ENCODE data around the gene ZNF618. TPM values are rescaled to one million over a fixed set of nuclear protein-coding genes. Genes with fewer than 3 reads are reported as not detected.

ZNF618 gene
- total RNA-seq, 1 experiment from 2014 or later: not detected

DNA sequence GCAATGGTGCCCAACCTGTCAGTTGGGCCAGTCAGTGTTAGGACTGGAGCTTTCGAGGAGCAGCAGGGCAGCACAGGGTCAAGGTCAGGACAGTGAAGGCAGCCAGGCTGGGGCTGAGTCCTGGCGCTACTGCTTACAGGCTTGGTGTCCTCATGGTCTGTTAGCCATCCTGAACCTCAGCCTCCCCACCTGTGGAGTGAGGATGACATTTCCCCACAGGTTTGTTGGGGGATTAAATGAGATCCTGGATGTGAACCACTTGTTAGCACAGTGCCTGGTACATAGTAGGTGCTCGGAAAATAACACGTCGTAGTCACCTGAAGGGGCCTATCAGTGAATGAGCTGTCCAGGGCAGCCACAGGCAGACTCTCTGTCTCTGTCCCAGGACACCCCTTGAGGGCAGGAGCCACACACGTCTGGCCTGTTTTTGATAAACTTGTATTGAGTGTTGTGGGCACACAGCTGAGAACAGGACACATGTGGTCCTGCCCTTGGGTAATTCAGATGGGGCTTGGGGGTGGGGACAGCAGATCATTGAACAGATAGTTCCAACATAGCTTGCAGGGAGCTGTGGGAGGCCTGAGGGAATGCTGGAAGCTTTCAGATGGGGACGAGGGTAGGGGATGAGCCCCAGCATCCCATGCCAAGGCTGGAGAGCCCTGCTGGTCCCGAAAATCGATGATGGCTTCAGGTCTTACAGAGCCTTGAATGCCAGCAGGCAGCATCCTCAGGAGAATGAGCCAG lies 132.7 kb downstream of the ZNF618 start:
- no peak for DNase-seq
- H4K20me1 ChIP-seq (ENCODE audit: insufficient read depth, low read depth, low read length): no peaks in the 10 kb centered on the region
- no peak overlapping the region for H3K4me2 ChIP-seq (ENCODE audit: low read depth, low read length, poor library complexity, severe bottlenecking)
- no peak overlapping the region for H2AFZ ChIP-seq (ENCODE audit: low read length)
- H3K4me1 ChIP-seq (ENCODE audit: low read length): no peaks in the 10 kb centered on the region
- H3K9ac ChIP-seq (ENCODE audit: low read length): no peak overlapping the region
- H3K4me3 ChIP-seq (ENCODE audit: low read length): no peak overlapping the region
- no peaks in the 10 kb centered on the region for H3K27me3 ChIP-seq (ENCODE audit: low read length)
- no peaks in the 10 kb centered on the region for H3K9me3 ChIP-seq (ENCODE audit: low read length)
- no peaks in the 10 kb centered on the region for H3K79me2 ChIP-seq (ENCODE audit: low read length)
- no peaks in the 10 kb centered on the region for H3K36me3 ChIP-seq (ENCODE audit: insufficient read depth, low read length)
- H3K27ac ChIP-seq (ENCODE audit: low read length): no peak overlapping the region
- no peaks in the 10 kb centered on the region for H3K9me2 ChIP-seq (replicated peaks; ENCODE audit: insufficient read depth, low read length)

DNA sequence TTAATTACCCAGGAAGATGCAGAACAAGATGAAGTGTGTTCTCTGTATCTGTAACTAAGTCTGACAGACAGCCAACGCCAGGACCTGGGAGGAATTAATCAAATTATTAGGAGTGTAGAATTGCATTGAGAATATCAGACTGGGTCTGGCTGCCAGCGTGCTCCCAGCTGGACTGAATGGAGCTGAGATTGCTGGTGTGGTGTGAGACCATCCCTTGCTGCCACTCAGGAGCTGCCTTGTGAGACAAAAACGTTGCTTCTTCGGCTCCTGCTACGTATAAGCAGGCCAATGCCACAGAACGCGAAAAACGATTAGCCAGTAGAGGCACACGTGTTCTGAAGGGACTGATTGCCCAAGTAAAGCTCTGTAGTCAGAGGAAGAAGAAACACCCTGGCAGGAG lies 135.2 kb downstream of the ZNF618 start:
- Histone ChIP-seq H3K79me2 (ENCODE audit: low read length) (no peaks in the 10 kb centered on the region), H3K4me2 (ENCODE audit: low read depth, low read length, poor library complexity, severe bottlenecking) (no peak overlapping the region), H3K4me3 (ENCODE audit: low read length) (no peak overlapping the region), H4K20me1 (ENCODE audit: insufficient read depth, low read depth, low read length) (no peaks in the 10 kb centered on the region), H3K4me1 (ENCODE audit: low read length) (no peaks in the 10 kb centered on the region), H3K27me3 (ENCODE audit: low read length) (no peaks in the 10 kb centered on the region), H3K9ac (ENCODE audit: low read length) (no peak overlapping the region), H3K9me3 (ENCODE audit: low read length) (no peaks in the 10 kb centered on the region), H3K27ac (ENCODE audit: low read length) (no peak overlapping the region), H3K9me2 (replicated peaks; ENCODE audit: insufficient read depth, low read length) (no peaks in the 10 kb centered on the region), H3K36me3 (ENCODE audit: insufficient read depth, low read length) (no peaks in the 10 kb centered on the region), H2AFZ (ENCODE audit: low read length) (no peak overlapping the region)
- DNase-seq: no peak

DNA sequence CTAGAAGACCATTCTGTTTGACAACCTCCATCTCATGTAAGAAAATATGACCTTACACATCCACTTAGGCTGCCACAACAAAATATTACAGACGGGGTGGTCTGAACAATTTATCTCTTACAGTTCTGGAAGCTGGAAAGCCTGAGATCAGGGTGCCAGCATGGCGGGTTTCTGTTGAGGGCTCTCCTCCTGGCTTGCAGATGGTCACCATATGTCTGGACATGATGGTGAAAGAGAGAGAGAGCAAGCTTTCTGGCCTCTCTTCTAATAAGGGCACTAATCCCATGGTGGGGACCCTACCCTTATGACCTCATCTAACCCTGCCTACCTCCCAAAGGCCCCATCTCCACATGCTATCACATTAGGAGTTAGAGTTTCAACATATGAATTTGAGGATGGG lies 136.0 kb downstream of the ZNF618 start:
- DNase-seq: no peak
- no peaks in the 10 kb centered on the region for H3K4me1 ChIP-seq (ENCODE audit: low read length)

DNA sequence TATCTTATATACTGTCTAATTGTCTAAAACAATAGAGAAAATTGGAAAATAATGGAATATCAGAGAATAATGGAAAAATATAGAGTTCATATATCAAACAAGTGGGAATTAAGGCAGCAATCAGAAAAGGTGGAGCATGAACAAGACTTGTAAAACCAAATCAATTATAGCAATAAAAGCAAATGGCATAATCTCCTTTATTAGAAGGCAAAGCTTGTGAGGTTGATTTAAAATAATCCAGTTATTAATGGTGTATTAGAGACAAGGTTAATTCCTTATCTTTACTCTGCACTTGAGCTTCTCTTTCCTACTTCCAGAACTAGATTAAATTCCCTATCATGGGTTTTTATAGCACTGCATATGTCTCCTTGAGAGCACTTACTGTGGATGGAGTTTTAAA lies 137.9 kb downstream of the ZNF618 start:
- H3K9ac ChIP-seq (ENCODE audit: low read length): no peak overlapping the region
- no peaks in the 10 kb centered on the region for H3K36me3 ChIP-seq (ENCODE audit: insufficient read depth, low read length)
- no peaks in the 10 kb centered on the region for H3K9me3 ChIP-seq (ENCODE audit: low read length)
- H3K9me2 ChIP-seq (replicated peaks; ENCODE audit: insufficient read depth, low read length): no peaks in the 10 kb centered on the region
- no peak overlapping the region for H3K4me2 ChIP-seq (ENCODE audit: low read depth, low read length, poor library complexity, severe bottlenecking)
- H3K4me3 ChIP-seq (ENCODE audit: low read length): no peak overlapping the region
- H4K20me1 ChIP-seq (ENCODE audit: insufficient read depth, low read depth, low read length): no peaks in the 10 kb centered on the region
- no peaks in the 10 kb centered on the region for H3K79me2 ChIP-seq (ENCODE audit: low read length)
- H3K27me3 ChIP-seq (ENCODE audit: low read length): no peaks in the 10 kb centered on the region
- H3K4me1 ChIP-seq (ENCODE audit: low read length): no peaks in the 10 kb centered on the region
- no peak for DNase-seq
- H3K27ac ChIP-seq (ENCODE audit: low read length): no peak overlapping the region
- H2AFZ ChIP-seq (ENCODE audit: low read length): no peak overlapping the region

More for the DNA sequence above, 136.0 kb downstream of the ZNF618 start:
- Histone ChIP-seq H3K9me3 (ENCODE audit: low read length) (no peaks in the 10 kb centered on the region), H3K9me2 (replicated peaks; ENCODE audit: insufficient read depth, low read length) (no peaks in the 10 kb centered on the region), H3K27ac (ENCODE audit: low read length) (no peak overlapping the region), H3K9ac (ENCODE audit: low read length) (no peak overlapping the region), H3K4me2 (ENCODE audit: low read depth, low read length, poor library complexity, severe bottlenecking) (no peak overlapping the region), H3K79me2 (ENCODE audit: low read length) (no peaks in the 10 kb centered on the region), H3K36me3 (ENCODE audit: insufficient read depth, low read length) (no peaks in the 10 kb centered on the region), H2AFZ (ENCODE audit: low read length) (no peak overlapping the region), H4K20me1 (ENCODE audit: insufficient read depth, low read depth, low read length) (no peaks in the 10 kb centered on the region), H3K27me3 (ENCODE audit: low read length) (no peaks in the 10 kb centered on the region), H3K4me3 (ENCODE audit: low read length) (no peak overlapping the region)

DNA sequence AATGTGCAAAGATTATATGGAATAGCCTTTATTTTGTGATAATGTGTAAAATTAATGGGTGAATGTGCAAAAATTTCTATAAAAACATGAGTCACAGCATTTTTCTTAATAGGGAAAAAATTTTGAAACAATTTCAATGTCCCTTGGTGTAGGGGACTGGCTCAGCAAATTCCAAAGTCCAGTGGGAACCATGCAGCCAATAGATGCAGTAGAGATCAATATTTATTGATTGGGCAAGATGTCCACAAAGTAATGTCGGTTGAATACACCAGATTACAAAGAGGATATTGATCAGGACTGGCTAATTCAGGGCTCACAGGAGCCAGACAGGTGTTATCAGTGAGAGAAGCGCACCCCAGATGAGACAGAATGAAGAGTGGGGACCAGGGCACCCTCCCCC lies 139.5 kb downstream of the ZNF618 start:
- no peak overlapping the region for H3K27ac ChIP-seq (ENCODE audit: low read length)
- H3K4me1 ChIP-seq (ENCODE audit: low read length): no peaks in the 10 kb centered on the region
- no peak for DNase-seq
- H3K27me3 ChIP-seq (ENCODE audit: low read length): no peaks in the 10 kb centered on the region
- H3K79me2 ChIP-seq (ENCODE audit: low read length): no peaks in the 10 kb centered on the region
- H3K9ac ChIP-seq (ENCODE audit: low read length): no peak overlapping the region
- H3K9me2 ChIP-seq (replicated peaks; ENCODE audit: insufficient read depth, low read length): no peaks in the 10 kb centered on the region
- no peaks in the 10 kb centered on the region for H3K36me3 ChIP-seq (ENCODE audit: insufficient read depth, low read length)
- no peak overlapping the region for H2AFZ ChIP-seq (ENCODE audit: low read length)
- no peak overlapping the region for H3K4me3 ChIP-seq (ENCODE audit: low read length)
- no peaks in the 10 kb centered on the region for H3K9me3 ChIP-seq (ENCODE audit: low read length)
- no peak overlapping the region for H3K4me2 ChIP-seq (ENCODE audit: low read depth, low read length, poor library complexity, severe bottlenecking)
- H4K20me1 ChIP-seq (ENCODE audit: insufficient read depth, low read depth, low read length): no peaks in the 10 kb centered on the region

DNA sequence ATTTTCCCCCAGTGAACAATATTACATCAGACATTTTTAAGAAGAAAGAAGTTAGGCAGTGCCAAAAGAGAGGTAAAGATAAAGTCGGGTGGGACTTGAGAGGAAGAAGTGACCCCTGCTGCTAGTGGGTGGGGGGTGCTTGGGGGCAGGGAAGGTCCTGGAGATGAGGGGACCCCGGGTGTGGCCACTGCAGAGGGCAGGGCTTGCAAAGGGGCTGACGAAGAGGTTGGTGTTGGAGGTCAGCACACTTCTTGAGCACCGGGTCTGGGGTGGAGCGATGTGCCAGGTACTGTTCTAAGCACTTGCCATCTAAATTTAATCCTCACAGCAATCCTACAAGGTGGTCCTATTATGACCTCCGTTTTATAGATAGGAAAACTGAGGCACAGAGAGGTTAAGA lies 140.0 kb downstream of the ZNF618 start:
- H3K27ac ChIP-seq (ENCODE audit: low read length): no peak overlapping the region
- no peaks in the 10 kb centered on the region for H3K79me2 ChIP-seq (ENCODE audit: low read length)
- H3K9ac ChIP-seq (ENCODE audit: low read length): no peak overlapping the region
- H3K36me3 ChIP-seq (ENCODE audit: insufficient read depth, low read length): no peaks in the 10 kb centered on the region
- H3K27me3 ChIP-seq (ENCODE audit: low read length): no peaks in the 10 kb centered on the region
- no peak for DNase-seq
- no peaks in the 10 kb centered on the region for H3K9me3 ChIP-seq (ENCODE audit: low read length)
- H4K20me1 ChIP-seq (ENCODE audit: insufficient read depth, low read depth, low read length): no peaks in the 10 kb centered on the region
- no peak overlapping the region for H3K4me2 ChIP-seq (ENCODE audit: low read depth, low read length, poor library complexity, severe bottlenecking)
- no peaks in the 10 kb centered on the region for H3K4me1 ChIP-seq (ENCODE audit: low read length)
- H3K9me2 ChIP-seq (replicated peaks; ENCODE audit: insufficient read depth, low read length): no peaks in the 10 kb centered on the region
- H3K4me3 ChIP-seq (ENCODE audit: low read length): no peak overlapping the region
- no peak overlapping the region for H2AFZ ChIP-seq (ENCODE audit: low read length)

DNA sequence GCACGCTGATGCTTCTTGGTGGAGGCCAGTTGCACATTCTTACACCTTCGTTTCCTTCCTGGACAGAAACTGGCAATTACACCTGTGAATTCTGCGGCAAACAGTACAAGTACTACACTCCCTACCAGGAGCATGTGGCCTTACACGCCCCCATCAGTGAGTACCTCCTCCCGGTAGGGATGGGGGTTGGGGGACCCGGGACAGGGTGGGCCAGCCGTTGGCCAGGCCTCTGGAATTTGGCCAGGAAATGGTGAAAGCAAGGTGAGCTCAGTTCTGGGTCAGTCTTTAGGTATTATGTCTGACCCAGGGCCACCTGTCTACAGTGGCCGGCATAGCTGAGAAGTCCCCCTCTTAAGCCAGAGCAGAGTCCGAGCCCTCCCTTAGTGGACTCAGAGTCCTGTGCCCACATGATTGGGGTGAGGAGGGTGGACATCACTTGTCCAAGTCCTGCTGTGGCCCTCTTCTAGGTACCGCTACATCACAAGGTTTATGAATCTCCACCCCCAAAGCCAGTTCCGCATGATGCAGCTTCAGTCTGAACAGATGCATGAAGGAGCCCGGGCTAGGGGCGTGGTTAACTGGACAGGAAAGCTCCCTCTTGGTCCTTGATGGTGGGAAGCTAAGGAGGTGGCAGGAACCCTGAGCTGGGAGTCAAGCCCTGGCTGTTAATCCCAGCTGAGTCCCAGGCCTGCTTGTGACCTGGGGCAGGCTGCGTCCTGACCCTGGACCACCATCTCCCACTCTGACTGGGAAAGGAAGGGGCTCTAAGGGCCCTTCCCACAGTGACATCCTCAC lies 140.7 kb downstream of the ZNF618 start:
- Histone ChIP-seq H2AFZ (ENCODE audit: low read length) (no peak overlapping the region), H3K36me3 (ENCODE audit: insufficient read depth, low read length) (no peaks in the 10 kb centered on the region), H3K27me3 (ENCODE audit: low read length) (no peaks in the 10 kb centered on the region), H3K9me3 (ENCODE audit: low read length) (no peaks in the 10 kb centered on the region), H3K9me2 (replicated peaks; ENCODE audit: insufficient read depth, low read length) (no peaks in the 10 kb centered on the region), H3K4me3 (ENCODE audit: low read length) (no peak overlapping the region), H3K79me2 (ENCODE audit: low read length) (no peaks in the 10 kb centered on the region), H3K4me1 (ENCODE audit: low read length) (no peaks in the 10 kb centered on the region), H3K27ac (ENCODE audit: low read length) (no peak overlapping the region), H3K9ac (ENCODE audit: low read length) (no peak overlapping the region), H4K20me1 (ENCODE audit: insufficient read depth, low read depth, low read length) (no peaks in the 10 kb centered on the region), H3K4me2 (ENCODE audit: low read depth, low read length, poor library complexity, severe bottlenecking) (no peak overlapping the region)
- no peak for DNase-seq

DNA sequence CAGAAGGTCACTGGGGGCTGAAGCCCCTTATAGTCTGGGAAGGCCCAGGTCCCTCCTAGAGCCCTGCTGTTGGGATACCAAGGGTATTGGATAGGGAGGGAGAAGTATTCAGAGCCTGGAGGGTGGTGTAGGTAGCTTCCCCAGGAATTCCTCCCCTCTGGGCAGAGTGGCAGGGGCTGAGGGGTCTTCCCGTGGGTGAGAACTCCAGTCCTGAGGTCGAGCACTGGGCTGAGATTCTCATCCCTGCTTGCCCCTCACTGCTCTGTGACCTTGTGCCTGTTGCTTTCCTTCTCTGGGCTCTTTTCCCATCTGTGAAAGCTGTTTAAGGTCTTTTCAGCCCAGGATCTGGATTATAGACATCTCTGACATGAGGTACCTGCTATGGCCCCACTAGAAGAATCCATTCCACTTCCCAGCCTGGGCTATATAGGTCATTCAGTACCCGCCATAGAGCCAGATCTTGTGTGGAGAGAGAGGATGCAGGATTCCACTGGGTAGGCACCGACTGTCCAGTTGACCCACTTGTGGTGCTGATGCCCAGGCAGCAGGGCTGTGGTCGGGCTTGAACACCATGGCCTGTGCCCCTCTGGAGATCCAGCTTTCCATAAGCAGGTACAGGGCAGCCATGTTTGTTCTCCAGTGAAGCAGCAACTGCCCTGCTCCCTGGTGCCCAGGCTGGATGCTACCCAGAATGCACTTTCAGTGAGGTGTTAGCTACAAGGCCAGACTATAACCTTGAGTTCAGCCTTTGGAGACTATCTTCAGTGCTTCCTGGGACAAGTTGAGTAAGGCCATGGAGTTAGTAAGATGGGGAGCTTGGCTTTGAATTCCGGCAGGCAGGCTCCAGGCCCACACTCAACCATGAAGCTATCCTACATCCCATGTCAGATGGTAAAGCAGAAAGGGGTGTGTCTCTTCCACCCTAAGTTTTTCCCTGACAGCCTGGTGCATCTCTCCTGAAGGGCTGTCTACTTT lies 141.9 kb downstream of the ZNF618 start:
- Histone ChIP-seq H3K9me3 (ENCODE audit: low read length) (0 out of 2 replicates have a peak, but pooled peaks cover 3% of the 10 kb centered on the region), H3K27ac (ENCODE audit: low read length) (no peak overlapping the region), H4K20me1 (ENCODE audit: insufficient read depth, low read depth, low read length) (no peaks in the 10 kb centered on the region), H2AFZ (ENCODE audit: low read length) (no peak overlapping the region), H3K4me3 (ENCODE audit: low read length) (no peak overlapping the region), H3K4me2 (ENCODE audit: low read depth, low read length, poor library complexity, severe bottlenecking) (no peak overlapping the region), H3K79me2 (ENCODE audit: low read length) (no peaks in the 10 kb centered on the region), H3K9ac (ENCODE audit: low read length) (no peak overlapping the region), H3K36me3 (ENCODE audit: insufficient read depth, low read length) (no peaks in the 10 kb centered on the region), H3K27me3 (ENCODE audit: low read length) (no peaks in the 10 kb centered on the region), H3K4me1 (ENCODE audit: low read length) (no peaks in the 10 kb centered on the region), H3K9me2 (replicated peaks; ENCODE audit: insufficient read depth, low read length) (no peaks in the 10 kb centered on the region)
- DNase-seq: no peak

Measured in Karpas-422 (cell line).